Parathyroid adenoma (tissue), 2 donors: ENCODE results near the gene SP2.

Experiments
- H2AFZ ChIP-seq: fragments of 300-600 bp; sonication (generic); one replicate; pipeline ENCODE4 v1.7.0; 2017; ENCODE audit warnings: antibody characterized with exemption, mild to moderate bottlenecking
- H3K27ac ChIP-seq: fragments of 300-600 bp; sonication (generic); one replicate; pipeline ENCODE4 v1.7.0; 2017
- H3K27me3 ChIP-seq: fragments of 300-600 bp; sonication (generic); one replicate; pipeline ENCODE4 v1.7.0; 2017; ENCODE audit warnings: low read length; ENCODE audit not compliant: control insufficient read depth, insufficient read depth
- H3K36me3 ChIP-seq: fragments of 300-600 bp; sonication (generic); one replicate; pipeline ENCODE4 v1.7.0; 2017; ENCODE audit warnings: low read length; ENCODE audit not compliant: control insufficient read depth, insufficient read depth
- H3K4me1 ChIP-seq: fragments of 300-600 bp; sonication (generic); one replicate; pipeline ENCODE4 v1.7.0; 2017; ENCODE audit warnings: control low read depth
- H3K4me2 ChIP-seq: fragments of 300-600 bp; sonication (generic); one replicate; pipeline ENCODE4 v1.7.0; 2017; ENCODE audit warnings: low read length
- H3K4me3 ChIP-seq: fragments of 300-600 bp; sonication (generic); one replicate; pipeline ENCODE4 v1.7.0; 2017; ENCODE audit warnings: low read depth, low read length
- H3K79me2 ChIP-seq: fragments of 300-600 bp; sonication (generic); one replicate; pipeline ENCODE4 v1.7.0; 2017; ENCODE audit warnings: control low read depth
- H3K9ac ChIP-seq: fragments of 300-600 bp; sonication (generic); one replicate; pipeline ENCODE4 v1.7.0; 2017; ENCODE audit warnings: mild to moderate bottlenecking
- H3K9me3 ChIP-seq: fragments of 300-600 bp; sonication (generic); one replicate; pipeline ENCODE4 v1.7.0; 2017; ENCODE audit warnings: low read length; ENCODE audit not compliant: control insufficient read depth
- TF ChIP-seq, protein P1 (sequence below): fragments of 300-600 bp; sonication (generic); IDR thresholded peaks from one replicate; pipeline ENCODE4 v1.7.0; 2017; ENCODE audit warnings: antibody characterized with exemption, mild to moderate bottlenecking
- donor health status: primary hyperparathyroidism.

The SP2 gene

GRCh38 chr17:47853616-47854015 is 42.4 kb upstream of the SP2 start:
- no peaks in the 10 kb centered on the region for H3K36me3 ChIP-seq
- TF ChIP-seq, protein P1, sequence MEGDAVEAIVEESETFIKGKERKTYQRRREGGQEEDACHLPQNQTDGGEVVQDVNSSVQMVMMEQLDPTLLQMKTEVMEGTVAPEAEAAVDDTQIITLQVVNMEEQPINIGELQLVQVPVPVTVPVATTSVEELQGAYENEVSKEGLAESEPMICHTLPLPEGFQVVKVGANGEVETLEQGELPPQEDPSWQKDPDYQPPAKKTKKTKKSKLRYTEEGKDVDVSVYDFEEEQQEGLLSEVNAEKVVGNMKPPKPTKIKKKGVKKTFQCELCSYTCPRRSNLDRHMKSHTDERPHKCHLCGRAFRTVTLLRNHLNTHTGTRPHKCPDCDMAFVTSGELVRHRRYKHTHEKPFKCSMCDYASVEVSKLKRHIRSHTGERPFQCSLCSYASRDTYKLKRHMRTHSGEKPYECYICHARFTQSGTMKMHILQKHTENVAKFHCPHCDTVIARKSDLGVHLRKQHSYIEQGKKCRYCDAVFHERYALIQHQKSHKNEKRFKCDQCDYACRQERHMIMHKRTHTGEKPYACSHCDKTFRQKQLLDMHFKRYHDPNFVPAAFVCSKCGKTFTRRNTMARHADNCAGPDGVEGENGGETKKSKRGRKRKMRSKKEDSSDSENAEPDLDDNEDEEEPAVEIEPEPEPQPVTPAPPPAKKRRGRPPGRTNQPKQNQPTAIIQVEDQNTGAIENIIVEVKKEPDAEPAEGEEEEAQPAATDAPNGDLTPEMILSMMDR: no peak
- H3K4me3 ChIP-seq: no peak overlapping the region
- no peak overlapping the region for H2AFZ ChIP-seq
- no peaks in the 10 kb centered on the region for H3K9me3 ChIP-seq
- no peak overlapping the region for H3K27ac ChIP-seq
- no peak overlapping the region for H3K4me2 ChIP-seq
- H3K27me3 ChIP-seq: no peaks in the 10 kb centered on the region
- no peaks in the 10 kb centered on the region for H3K79me2 ChIP-seq
- H3K9ac ChIP-seq: no peak overlapping the region
- no peaks in the 10 kb centered on the region for H3K4me1 ChIP-seq

DNA sequence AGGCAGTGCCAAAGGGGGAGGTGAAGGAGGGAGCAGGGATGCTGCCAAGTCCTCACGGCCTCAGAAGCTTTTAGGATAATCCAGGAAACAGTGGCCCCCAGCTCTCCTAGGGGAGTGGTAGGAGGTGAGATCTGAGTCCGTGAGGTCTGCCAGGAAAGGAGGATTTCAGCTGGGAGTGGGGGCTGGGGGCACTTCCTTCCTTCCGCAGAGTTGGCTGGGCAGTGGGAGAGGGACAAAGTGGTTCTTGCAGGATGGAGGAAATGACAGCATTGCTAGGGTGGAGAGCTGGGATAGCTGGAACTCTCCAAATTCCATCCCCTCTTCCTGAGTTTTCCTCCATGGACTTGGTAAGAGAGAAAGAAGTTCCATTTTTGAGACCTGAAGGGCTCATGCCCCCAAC is 40.3 kb upstream of the SP2 start:
- Histone ChIP-seq H3K9ac (no peak overlapping the region), H3K4me2 (no peak overlapping the region), H3K27me3 (no peaks in the 10 kb centered on the region), H2AFZ (no peak overlapping the region), H3K4me1 (no peaks in the 10 kb centered on the region), H3K9me3 (no peaks in the 10 kb centered on the region), H3K36me3 (no peaks in the 10 kb centered on the region), H3K27ac (no peak overlapping the region), H3K79me2 (no peaks in the 10 kb centered on the region), H3K4me3 (no peak overlapping the region)
- TF ChIP-seq, protein P1: no peak

GRCh38 chr17:47856830-47857229 is 39.2 kb upstream of the SP2 start:
- H3K9me3 ChIP-seq: no peaks in the 10 kb centered on the region
- H3K9ac ChIP-seq: no peak overlapping the region
- no peak overlapping the region for H3K27ac ChIP-seq
- no peaks in the 10 kb centered on the region for H3K27me3 ChIP-seq
- no peak overlapping the region for H3K4me2 ChIP-seq
- H3K79me2 ChIP-seq: no peaks in the 10 kb centered on the region
- TF ChIP-seq, protein P1: no peak
- H3K4me1 ChIP-seq: no peaks in the 10 kb centered on the region
- H3K4me3 ChIP-seq: no peak overlapping the region
- H2AFZ ChIP-seq: no peak overlapping the region
- no peaks in the 10 kb centered on the region for H3K36me3 ChIP-seq

DNA sequence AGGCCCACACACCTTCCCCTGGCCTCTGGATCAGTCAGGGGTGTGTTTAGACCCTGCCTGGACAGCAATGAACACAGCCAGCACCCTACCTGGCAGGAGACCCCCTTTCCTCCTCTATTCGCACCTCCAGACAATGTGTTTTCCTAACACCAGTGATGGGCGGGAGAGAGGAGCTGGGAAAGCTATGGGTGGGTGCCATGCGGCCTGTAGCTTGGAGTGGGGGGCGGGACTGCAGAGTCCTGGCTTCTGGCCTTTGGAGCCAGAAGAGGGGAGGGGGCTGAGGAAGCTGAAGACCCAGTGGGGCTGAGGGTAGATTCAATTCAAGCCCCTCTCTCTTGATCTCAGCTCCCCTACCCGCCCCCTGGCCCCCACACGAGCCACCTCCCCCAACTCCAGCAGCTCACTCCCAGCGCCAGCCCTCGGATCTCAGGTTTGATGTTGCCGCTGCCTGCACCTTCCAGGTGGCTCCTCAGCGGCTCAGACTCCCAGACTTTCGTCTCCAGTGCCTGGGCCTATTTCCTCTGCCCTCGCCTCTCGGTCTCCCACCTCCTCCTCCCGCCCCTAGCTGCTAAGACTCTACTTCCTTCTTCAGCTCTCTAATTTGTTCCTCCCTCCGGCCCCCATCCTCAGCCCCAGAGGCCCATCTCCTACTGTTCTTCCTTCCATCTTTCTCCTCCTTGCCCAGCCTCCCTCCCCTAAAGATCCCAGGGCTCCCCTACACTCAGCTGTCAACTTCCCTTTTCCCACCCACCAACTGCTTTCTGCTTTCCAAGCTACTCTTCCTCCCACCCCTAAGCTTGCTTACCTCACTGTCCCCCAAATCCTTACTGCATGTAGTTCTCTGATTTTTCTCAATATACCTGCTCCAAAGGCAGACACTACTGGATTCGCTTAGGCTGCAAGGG is 38.2 kb upstream of the SP2 start:
- Histone ChIP-seq H3K9ac (no peak overlapping the region), H3K4me1 (no peaks in the 10 kb centered on the region), H3K79me2 (no peaks in the 10 kb centered on the region), H3K27me3 (no peaks in the 10 kb centered on the region), H2AFZ (no peak overlapping the region), H3K4me3 (no peak overlapping the region), H3K27ac (no peak overlapping the region), H3K4me2 (no peak overlapping the region), H3K36me3 (no peaks in the 10 kb centered on the region), H3K9me3 (no peaks in the 10 kb centered on the region)
- TF ChIP-seq, protein P1: no peak

DNA sequence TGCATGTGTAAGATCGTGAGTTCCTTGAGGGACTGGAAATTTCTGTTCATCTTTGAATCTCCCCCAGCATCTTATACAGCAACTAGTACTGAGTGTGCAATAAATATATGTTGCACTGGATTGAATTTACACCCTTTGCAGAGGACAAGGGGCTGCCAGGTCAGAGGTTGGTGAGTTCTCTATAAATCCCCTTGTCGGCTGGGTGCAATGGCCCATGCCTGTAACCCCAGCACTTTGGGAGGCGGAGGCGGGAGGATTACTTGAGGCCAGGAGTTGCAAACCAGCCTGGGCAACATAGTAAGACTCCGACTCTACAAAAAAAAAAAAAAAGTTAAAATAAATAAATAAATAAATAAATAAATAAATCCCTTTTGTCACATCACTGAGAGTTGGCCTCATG is 35.6 kb upstream of the SP2 start:
- TF ChIP-seq, protein P1: no peak

More for the DNA sequence above, 35.6 kb upstream of the SP2 start:
- no peak overlapping the region for H2AFZ ChIP-seq
- H3K36me3 ChIP-seq: no peaks in the 10 kb centered on the region
- H3K9ac ChIP-seq: no peak overlapping the region
- no peak overlapping the region for H3K4me2 ChIP-seq
- no peaks in the 10 kb centered on the region for H3K27me3 ChIP-seq
- H3K4me1 ChIP-seq: no peaks in the 10 kb centered on the region
- H3K27ac ChIP-seq: no peak overlapping the region
- H3K4me3 ChIP-seq: no peak overlapping the region
- no peaks in the 10 kb centered on the region for H3K79me2 ChIP-seq
- H3K9me3 ChIP-seq: no peaks in the 10 kb centered on the region
